HCT116 (cell line): ENCODE measurements around the gene CD74. TPM values are rescaled to one million over a fixed set of nuclear protein-coding genes. Genes with fewer than 3 reads are reported as not detected.

Source experiments
- ATAC-seq: fragments of 200-7000 bp; cut with Tn5 transposase; 2 replicates; pipeline ENCODE4 v1.9.1; 2020; ENCODE audit warnings: mild to moderate bottlenecking, moderate library complexity
- BruUV-seq: library from RNA; stranded (reverse); fragments of 400-500 nt; replicated peaks from 2 replicates; lab custom pipeline; 2021; lab: Mats Ljungman, UMichigan
- CTCF ChIA-PET: fragments of 300-600 bp; sonication (Branson Sonifier 250); formaldehyde crosslinking; loops from one replicate; lab custom pipeline; 2021; ENCODE audit warnings: antibody characterized with exemption; lab: Charles Lee
- POLR2A ChIA-PET: fragments of 300-600, 350-600 bp; sonication (Branson Sonifier 250); formaldehyde crosslinking; loops from one replicate; lab custom pipeline; 2021; ENCODE audit warnings: antibody characterized with exemption; lab: Charles Lee
- RAD21 ChIA-PET, 2 experiments: fragments of 300-600 bp; sonication (Branson Sonifier 250); formaldehyde crosslinking; loops; one replicate each; lab custom pipeline; 2023; ENCODE audit warnings: low total read pairs in 2 of 2; ENCODE audit not compliant: uncharacterized antibody in 2 of 2, unreplicated experiment in 2 of 2, low non-redundant PET in 1 of 2; lab: Charles Lee
- DNase-seq: peaks from one replicate; pipeline ENCODE4 v3.0.0-alpha.2; 2010; ENCODE audit warnings: low read depth, low spot score
- H2AFZ ChIP-seq: fragments of 200-600 bp; shearing (Covaris generic), sonication (generic); 2 replicates; pipeline ENCODE4 v1.6.1; 2017; ENCODE audit warnings: low read depth, mixed run types, mixed read lengths, antibody characterized with exemption, low read length; ENCODE audit not compliant: poor library complexity, severe bottlenecking
- H3K27ac ChIP-seq: 2 replicates; pipeline ENCODE4 v1.5.1; 2012; ENCODE audit warnings: low read depth, low read length
- H3K27me3 ChIP-seq: fragments of 200-600 bp; sonication (generic); 2 replicates; pipeline ENCODE4 v1.6.1; 2016; ENCODE audit warnings: mixed run types, low read length, mixed read lengths; ENCODE audit not compliant: insufficient read depth
- H3K36me3 ChIP-seq, 2 experiments: fragments of 200-500 bp in 1 of 2; fragments of 200-600 bp in 1 of 2; sonication (Bioruptor generic) in 1 of 2; sonication (generic) in 1 of 2; 2 replicates each; pipeline versions ENCODE4 v1.5.1 to v1.6.1; 2014 to 2016; ENCODE audit warnings: low read length in 2 of 2, inconsistent platforms in 1 of 2, mixed read lengths in 1 of 2, mixed run types in 1 of 2; ENCODE audit not compliant: insufficient read depth in 2 of 2, control insufficient read depth in 1 of 2
- H3K4me1 ChIP-seq, 2 experiments: fragments of 200-600 bp in 1 of 2; sonication (generic) in 1 of 2; 2 replicates each; pipeline versions ENCODE4 v1.5.1 to v1.6.1; 2012 to 2017; ENCODE audit warnings: low read length in 2 of 2, inconsistent platforms in 1 of 2, mild to moderate bottlenecking in 1 of 2, mixed read lengths in 1 of 2, mixed run types in 1 of 2, moderate library complexity in 1 of 2; ENCODE audit not compliant: insufficient read depth in 2 of 2, control insufficient read depth in 1 of 2
- H3K4me2 ChIP-seq: fragments of 200-600 bp; sonication (generic); 2 replicates; pipeline ENCODE4 v1.6.1; 2017; ENCODE audit warnings: mixed run types, low read length, mixed read lengths
- H3K4me3 ChIP-seq, 2 experiments: fragments of 200-600 bp in 1 of 2; sonication (generic) in 1 of 2; replicated peaks in 1 of 2; 2 replicates each; pipeline ENCODE4 v1.5.1; 2011 to 2016; ENCODE audit warnings: low read length in 2 of 2, control low read depth in 1 of 2, low read depth in 1 of 2, mild to moderate bottlenecking in 1 of 2, mixed read lengths in 1 of 2, mixed run types in 1 of 2
- H3K79me2 ChIP-seq: fragments of 200-600 bp; sonication (generic); 2 replicates; pipeline ENCODE4 v1.6.1; 2017; ENCODE audit warnings: mild to moderate bottlenecking, mixed run types, low read length, moderate library complexity, mixed read lengths; ENCODE audit not compliant: insufficient read depth
- H3K9ac ChIP-seq: fragments of 200-600 bp; sonication (generic); 2 replicates; pipeline ENCODE4 v1.6.1; 2016; ENCODE audit warnings: low read length, mixed read lengths
- H3K9me2 ChIP-seq: fragments of 200-600 bp; sonication (generic), shearing (Covaris generic); 2 replicates; pipeline ENCODE4 v1.6.1; 2017; ENCODE audit warnings: mixed run types, mild to moderate bottlenecking, moderate library complexity; ENCODE audit not compliant: insufficient read depth
- H3K9me3 ChIP-seq, 2 experiments: fragments of 200-500 bp in 1 of 2; fragments of 200-600 bp in 1 of 2; sonication (Bioruptor generic) in 1 of 2; sonication (generic) in 1 of 2; 2 replicates each; pipeline ENCODE4 v1.6.1; 2014 to 2017; ENCODE audit warnings: low read length in 2 of 2, mixed read lengths in 2 of 2, inconsistent platforms in 1 of 2, low read depth in 1 of 2, mild to moderate bottlenecking in 1 of 2, mixed run types in 1 of 2, moderate library complexity in 1 of 2; ENCODE audit not compliant: control insufficient read depth in 1 of 2, insufficient read depth in 1 of 2
- H4K20me1 ChIP-seq: fragments of 200-600 bp; sonication (generic), shearing (Covaris generic); 2 replicates; pipeline ENCODE4 v1.6.1; 2017; ENCODE audit warnings: mixed run types, mild to moderate bottlenecking, moderate library complexity; ENCODE audit not compliant: insufficient read depth
- CBX3 ChIP-seq: IDR thresholded peaks from 2 replicates; pipeline ENCODE4 v1.6.1; 2012; ENCODE audit warnings: low read depth
- ELF1 ChIP-seq: IDR thresholded peaks from 2 replicates; pipeline ENCODE4 v1.6.1; 2012; ENCODE audit warnings: low read depth, borderline replicate concordance
- EZH2 ChIP-seq: fragments of 200-600 bp; sonication (generic); IDR thresholded peaks from 2 replicates; pipeline ENCODE4 v1.6.1; 2017; ENCODE audit warnings: antibody characterized with exemption, mixed run types
- FOSL1 ChIP-seq: IDR thresholded peaks from 2 replicates; pipeline ENCODE4 v1.6.1; 2012; ENCODE audit warnings: low read depth
- MAX ChIP-seq: IDR thresholded peaks from 2 replicates; pipeline ENCODE4 v1.6.1; 2012
- POLR2A ChIP-seq: IDR thresholded peaks from 2 replicates; pipeline ENCODE4 v1.7.0; 2011; ENCODE audit warnings: borderline replicate concordance; ENCODE audit not compliant: insufficient read depth, insufficient read length; ENCODE audit errors: extremely low read depth
- POLR2AphosphoS5 ChIP-seq: IDR thresholded peaks from 2 replicates; pipeline ENCODE4 v1.6.1; 2011; ENCODE audit warnings: mild to moderate bottlenecking, low read depth, low read length, moderate library complexity
- RAD21 ChIP-seq: IDR thresholded peaks from 2 replicates; pipeline ENCODE4 v1.6.1; 2012; ENCODE audit warnings: low read depth, mild to moderate bottlenecking
- REST ChIP-seq: IDR thresholded peaks from 2 replicates; pipeline ENCODE4 v1.6.1; 2012; ENCODE audit warnings: low read depth
- SRF ChIP-seq: IDR thresholded peaks from 2 replicates; pipeline ENCODE4 v1.6.1; 2012; ENCODE audit warnings: low read depth
- TCF7L2 ChIP-seq: IDR thresholded peaks from 2 replicates; pipeline ENCODE4 v1.7.0; 2011; ENCODE audit warnings: borderline replicate concordance, inconsistent platforms; ENCODE audit not compliant: insufficient read depth, insufficient read length; ENCODE audit errors: extremely low read depth
- ZFX ChIP-seq: fragments of 450-650 bp; IDR thresholded peaks from 2 replicates; pipeline ENCODE4 v1.6.1; 2017
- ZNF274 ChIP-seq: fragments of 200-500 bp; sonication (Bioruptor generic); IDR thresholded peaks from 2 replicates; pipeline ENCODE4 v1.6.1; 2014; ENCODE audit warnings: mild to moderate bottlenecking, low read depth, low read length, inconsistent platforms
- intact Hi-C: fragments of 100-400 bp; cut with micrococcal nuclease; formaldehyde crosslinking; loops from 2 replicates; pipeline ENCODE4 v1.10.0; 2022
- total RNA-seq: library from RNA; stranded (reverse); gene quantifications from one replicate; pipeline ENCODE4 v1.2.1, GENCODE V29; 2021; ENCODE audit not compliant: unreplicated experiment
- TF ChIP-seq, protein P1 (sequence below): IDR thresholded peaks from 2 replicates; pipeline ENCODE4 v1.6.1; 2011; ENCODE audit warnings: mild to moderate bottlenecking, low read length, moderate library complexity; ENCODE audit not compliant: insufficient replicate concordance; ENCODE audit errors: extremely low read depth

Gene CD74
- total RNA-seq, 1 experiment from 2014 or later = 8.9 TPM

GRCh38 chr5:150402229-150402773 is 10.4 kb downstream of the CD74 start:
- H4K20me1 ChIP-seq = no peaks in the 10 kb centered on the region
- POLR2A ChIA-PET = no interaction called here
- no peaks in the 10 kb centered on the region for H3K27me3 ChIP-seq
- H3K4me3 ChIP-seq = no peak overlapping the region
- no peak overlapping the region for H3K27ac ChIP-seq
- H2AFZ ChIP-seq = no peak overlapping the region
- CTCF ChIA-PET = no interaction called here
- no peaks in the 10 kb centered on the region for H3K9me3 ChIP-seq
- H3K9ac ChIP-seq = no peak overlapping the region
- ATAC-seq = no peak
- intact Hi-C loops = no loop called here
- RAD21 ChIA-PET = no interaction called here
- no peaks in the 10 kb centered on the region for H3K79me2 ChIP-seq
- DNase-seq = no peak
- H3K4me1 ChIP-seq = peaks cover 0 to 3% of the 10 kb centered on the region in 2 experiments; a peak in 1 of 4 replicates
- no TSS peak for BruUV-seq
- TF ChIP-seq FOSL1 = no peak
- TF ChIP-seq ZNF274 = no peak
- no peak for TF ChIP-seq EZH2
- peaks cover 14 to 27% of the 10 kb centered on the region in 2 experiments; a peak in 3 of 4 replicates for H3K36me3 ChIP-seq
- no peak overlapping the region for H3K4me2 ChIP-seq
- no peaks in the 10 kb centered on the region for H3K9me2 ChIP-seq

DNA sequence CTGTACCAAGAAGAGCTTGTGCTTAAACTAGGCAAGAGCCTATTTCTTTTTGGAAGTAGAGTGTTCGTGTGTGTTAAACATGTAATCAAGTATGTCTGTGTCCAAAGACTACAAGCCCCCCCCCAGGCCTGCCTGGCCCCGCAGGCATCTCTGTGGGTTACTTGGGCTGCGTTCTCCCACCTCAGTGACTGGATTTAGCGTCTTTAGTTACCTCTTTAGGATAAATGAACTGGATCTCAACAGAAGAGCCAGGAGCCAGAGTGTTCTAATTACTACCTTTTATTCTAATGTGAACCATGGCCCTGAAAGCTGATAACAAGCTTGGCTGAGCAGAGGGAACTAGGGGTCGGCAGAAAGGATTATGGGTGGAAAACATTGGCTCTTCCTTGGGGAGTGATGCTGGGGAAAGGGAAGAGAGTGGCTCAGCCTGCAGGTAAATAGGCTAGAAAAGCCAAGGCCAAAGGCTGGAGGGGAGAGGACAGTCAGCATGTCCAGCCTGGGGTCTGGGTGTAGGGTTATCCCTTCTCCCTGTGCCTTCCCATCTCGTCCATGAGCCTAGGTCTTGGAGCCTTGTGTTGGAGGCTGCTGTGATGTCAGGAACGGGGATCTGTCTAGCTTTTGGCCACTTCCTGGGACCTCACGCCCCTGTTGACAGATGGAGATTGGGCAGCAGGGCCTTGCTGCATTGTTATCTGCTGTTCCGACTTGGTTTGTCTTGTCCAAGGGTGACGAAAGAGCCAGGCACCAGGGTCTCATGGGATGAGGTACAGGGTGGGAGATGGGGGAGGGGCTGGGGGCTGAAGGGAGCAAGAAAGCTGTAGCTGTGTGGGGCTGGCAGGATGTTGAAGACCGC is 11.1 kb downstream of the CD74 start:
- Histone ChIP-seq H3K27me3 (no peaks in the 10 kb centered on the region), H3K9me3 (no peaks in the 10 kb centered on the region), H3K4me1 (no peaks in the 10 kb centered on the region), H3K4me3 (no peak overlapping the region), H3K27ac (no peak overlapping the region), H3K4me2 (no peak overlapping the region), H3K9me2 (no peaks in the 10 kb centered on the region), H3K9ac (no peak overlapping the region), H2AFZ (no peak overlapping the region), H4K20me1 (no peaks in the 10 kb centered on the region), H3K36me3 (peaks cover 14 to 27% of the 10 kb centered on the region in 2 experiments; a peak in 3 of 4 replicates), H3K79me2 (no peaks in the 10 kb centered on the region)
- ChIA-PET CTCF (no interaction called here), POLR2A (no interaction called here), RAD21 (no interaction called here)
- no TSS peak for BruUV-seq
- ATAC-seq = no peak
- intact Hi-C loops = no loop called here
- DNase-seq = no peak
- TF ChIP-seq REST (no peak), ELF1 (no peak), TCF7L2 (no peak), MAX (no peak), RAD21 (no peak), POLR2A (no peak), CBX3 (no peak), SRF (no peak), ZFX (no peak), POLR2AphosphoS5 (no peak), ZNF274 (no peak)
- TF ChIP-seq, protein P1, sequence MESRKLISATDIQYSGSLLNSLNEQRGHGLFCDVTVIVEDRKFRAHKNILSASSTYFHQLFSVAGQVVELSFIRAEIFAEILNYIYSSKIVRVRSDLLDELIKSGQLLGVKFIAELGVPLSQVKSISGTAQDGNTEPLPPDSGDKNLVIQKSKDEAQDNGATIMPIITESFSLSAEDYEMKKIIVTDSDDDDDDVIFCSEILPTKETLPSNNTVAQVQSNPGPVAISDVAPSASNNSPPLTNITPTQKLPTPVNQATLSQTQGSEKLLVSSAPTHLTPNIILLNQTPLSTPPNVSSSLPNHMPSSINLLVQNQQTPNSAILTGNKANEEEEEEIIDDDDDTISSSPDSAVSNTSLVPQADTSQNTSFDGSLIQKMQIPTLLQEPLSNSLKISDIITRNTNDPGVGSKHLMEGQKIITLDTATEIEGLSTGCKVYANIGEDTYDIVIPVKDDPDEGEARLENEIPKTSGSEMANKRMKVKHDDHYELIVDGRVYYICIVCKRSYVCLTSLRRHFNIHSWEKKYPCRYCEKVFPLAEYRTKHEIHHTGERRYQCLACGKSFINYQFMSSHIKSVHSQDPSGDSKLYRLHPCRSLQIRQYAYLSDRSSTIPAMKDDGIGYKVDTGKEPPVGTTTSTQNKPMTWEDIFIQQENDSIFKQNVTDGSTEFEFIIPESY = no peak
